OCI-LY3 (cell line): ENCODE results near the gene RXFP4.

Source experiments
- H2AFZ ChIP-seq: fragments of 200-600, 300-600 bp; shearing (Covaris generic); 2 replicates; pipeline ENCODE4 v1.6.0; 2014; ENCODE audit warnings: antibody characterized with exemption, low read depth, low read length
- H3K27ac ChIP-seq: fragments of 200-600, 300-600 bp; sonication (generic); 2 replicates; pipeline ENCODE4 v1.5.1; 2014; ENCODE audit warnings: mild to moderate bottlenecking, low read length, moderate library complexity, mixed read lengths
- H3K27me3 ChIP-seq: fragments of 200-600, 300-600 bp; sonication (generic); 2 replicates; pipeline ENCODE4 v1.6.1; 2014; ENCODE audit warnings: low read depth, low read length, mixed read lengths
- H3K36me3 ChIP-seq: fragments of 200-600, 300-600 bp; sonication (generic); replicated peaks from 2 replicates; pipeline ENCODE3; 2014; ENCODE audit warnings: low read depth, low read length, mixed read lengths
- H3K4me1 ChIP-seq: fragments of 300-600, 200-600 bp; sonication (generic); 2 replicates; pipeline ENCODE4 v1.6.1; 2014; ENCODE audit warnings: low read length, mixed read lengths
- H3K4me2 ChIP-seq: fragments of 200-600, 300-600 bp; sonication (generic); 2 replicates; pipeline ENCODE4 v1.6.1; 2014; ENCODE audit warnings: low read length, mixed read lengths
- H3K4me3 ChIP-seq: fragments of 300-600, 200-600 bp; sonication (generic); 2 replicates; pipeline ENCODE4 v1.5.1; 2014; ENCODE audit warnings: antibody characterized with exemption, mild to moderate bottlenecking, low read length, moderate library complexity
- H3K79me2 ChIP-seq: fragments of 300-600, 200-600 bp; shearing (Covaris generic); 2 replicates; pipeline ENCODE4 v1.6.1; 2014; ENCODE audit warnings: mild to moderate bottlenecking, low read length, mixed read lengths
- H3K9ac ChIP-seq: fragments of 300-600, 200-600 bp; shearing (Covaris generic); 2 replicates; pipeline ENCODE4 v1.6.0; 2014; ENCODE audit warnings: mild to moderate bottlenecking, low read length, moderate library complexity
- H3K9me3 ChIP-seq: fragments of 200-600, 300-600 bp; shearing (Covaris generic); 2 replicates; pipeline ENCODE4 v1.6.1; 2014; ENCODE audit warnings: low read length, mixed read lengths; ENCODE audit not compliant: insufficient read depth
- H4K20me1 ChIP-seq: fragments of 200-600, 300-600 bp; sonication (generic); 2 replicates; pipeline ENCODE4 v1.6.1; 2016; ENCODE audit warnings: low read length, mixed read lengths; ENCODE audit not compliant: insufficient read depth
- CTCF ChIP-seq: fragments of 200-600, 300-600 bp; sonication (generic); IDR thresholded peaks from 2 replicates; pipeline ENCODE4 v1.5.1; 2014; ENCODE audit warnings: antibody characterized with exemption, low read length, low read depth
- EZH2phosphoT487 ChIP-seq: fragments of 200-600 bp; shearing (Covaris generic); IDR thresholded peaks from 2 replicates; pipeline ENCODE4 v1.6.1; 2018; ENCODE audit warnings: antibody characterized with exemption, mixed run types, low read depth

Gene RXFP4

GRCh38 chr1:155912056-155912536 lies 29.3 kb upstream of the RXFP4 start:
- Histone ChIP-seq H2AFZ (no peak overlapping the region), H3K36me3 (peaks cover 49% of the 10 kb centered on the region), H3K9me3 (no peaks in the 10 kb centered on the region), H3K4me3 (peak overlapping the region; percentile 81), H3K9ac (peak overlapping the region; percentile 65; the same call in 1 of the 2 replicates), H3K4me1 (peaks cover 27% of the 10 kb centered on the region), H3K27me3 (no peaks in the 10 kb centered on the region), H3K27ac (peak overlapping the region; percentile 79), H3K79me2 (peaks cover 7% of the 10 kb centered on the region), H4K20me1 (no peaks in the 10 kb centered on the region), H3K4me2 (peak overlapping the region; percentile 75)
- TF ChIP-seq EZH2phosphoT487 (no peak), CTCF (no peak)

- Histone ChIP-seq H3K27me3 (no peaks in the 10 kb centered on the region), H4K20me1 (no peaks in the 10 kb centered on the region; the same call in 1 of the 2 replicates), H3K79me2 (peaks cover 15% of the 10 kb centered on the region), H3K27ac (no peak overlapping the region), H3K4me1 (peaks cover 27% of the 10 kb centered on the region), H3K9me3 (no peaks in the 10 kb centered on the region), H3K36me3 (peaks cover 64% of the 10 kb centered on the region), H3K9ac (no peak overlapping the region), H3K4me3 (no peak overlapping the region), H3K4me2 (no peak overlapping the region), H2AFZ (no peak overlapping the region)
- no peak for TF ChIP-seq EZH2phosphoT487
- no peak for TF ChIP-seq CTCF
Observed at GRCh38 chr1:155913969-155914757, 27.3 kb upstream of the RXFP4 start.

GRCh38 chr1:155918660-155919059 lies 22.8 kb upstream of the RXFP4 start:
- no peak overlapping the region for H3K4me3 ChIP-seq
- no peaks in the 10 kb centered on the region for H3K27me3 ChIP-seq
- H3K9me3 ChIP-seq, result no peaks in the 10 kb centered on the region
- no peak overlapping the region for H3K4me2 ChIP-seq
- no peak overlapping the region for H3K27ac ChIP-seq
- peaks cover 41% of the 10 kb centered on the region for H3K79me2 ChIP-seq
- peaks cover under 1% of the 10 kb centered on the region; the same call in 1 of the 2 replicates for H3K4me1 ChIP-seq
- no peak overlapping the region for H3K9ac ChIP-seq
- peaks cover 6% of the 10 kb centered on the region for H4K20me1 ChIP-seq
- peaks cover 79% of the 10 kb centered on the region for H3K36me3 ChIP-seq
- no peak for TF ChIP-seq EZH2phosphoT487
- no peak for TF ChIP-seq CTCF
- no peak overlapping the region for H2AFZ ChIP-seq

GRCh38 chr1:155919801-155920200 lies 21.6 kb upstream of the RXFP4 start:
- Histone ChIP-seq H4K20me1 (peaks cover 6% of the 10 kb centered on the region), H3K4me1 (no peaks in the 10 kb centered on the region), H2AFZ (no peak overlapping the region), H3K9ac (no peak overlapping the region), H3K4me2 (no peak overlapping the region), H3K79me2 (peaks cover 41% of the 10 kb centered on the region), H3K36me3 (peaks cover 72% of the 10 kb centered on the region), H3K9me3 (no peaks in the 10 kb centered on the region), H3K4me3 (no peak overlapping the region), H3K27ac (no peak overlapping the region), H3K27me3 (no peaks in the 10 kb centered on the region)
- no peak for TF ChIP-seq EZH2phosphoT487
- no peak for TF ChIP-seq CTCF
